ENCODE results near the gene KCNC3. TPM values are rescaled to one million over a fixed set of nuclear protein-coding genes. Genes with fewer than 3 reads are reported as not detected.

KCNC3 gene
- total and polyA plus RNA-seq, 9 donors: 0.13 to 1.9 (median 0.96) TPM

DNA sequence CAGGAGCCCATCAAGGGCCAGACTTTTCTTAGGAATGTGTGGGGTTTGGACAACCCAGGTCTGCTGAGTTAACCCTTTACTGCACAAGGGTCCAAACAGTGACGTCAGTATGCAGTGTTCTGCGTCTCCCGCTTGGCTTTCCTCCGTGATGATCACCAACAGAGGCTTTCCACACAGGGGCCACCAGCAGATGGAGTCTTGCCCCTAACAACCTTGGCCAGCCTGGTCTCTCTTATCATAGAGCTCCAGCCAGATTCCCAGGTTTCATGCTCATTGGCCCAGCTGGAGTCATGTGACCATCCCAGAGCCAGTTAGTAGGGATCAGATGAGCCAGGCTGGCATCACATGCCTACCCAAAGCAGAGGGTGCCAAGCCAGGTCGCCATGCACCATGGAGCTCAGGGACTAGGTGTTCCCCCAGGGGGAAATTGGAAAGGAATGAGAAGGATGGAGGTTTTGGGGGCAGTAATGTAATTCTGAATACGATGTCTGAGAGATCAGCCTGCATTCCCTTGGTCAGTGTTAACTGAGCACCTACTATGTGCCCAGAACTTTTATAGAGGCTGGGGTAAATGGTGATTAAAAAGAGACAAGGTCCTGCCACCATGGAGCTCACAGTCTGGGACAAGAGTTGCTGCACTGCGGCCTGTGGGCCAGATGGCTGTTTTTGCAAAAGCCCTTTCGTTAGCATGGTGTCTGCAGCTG is 64.5 kb downstream of the KCNC3 start:
- no peaks in the 10 kb centered on the region for H3K9me3 ChIP-seq (replicated peaks; ENCODE audit: control insufficient read depth, low read depth, low read length)
- DNase-seq: no peak
- 70% methylated on average over 8 of the region's 8 CpGs for WGBS (ENCODE audit: insufficient coverage)
- H3K27ac ChIP-seq (ENCODE audit: low read length): no peak overlapping the region
- H3K4me3 ChIP-seq (ENCODE audit: low read length): no peak overlapping the region
- H3K27me3 ChIP-seq (ENCODE audit: control insufficient read depth, insufficient read depth, low read length): no peaks in the 10 kb centered on the region
- H3K4me1 ChIP-seq (ENCODE audit: control insufficient read depth, insufficient read depth, low read length): no peaks in the 10 kb centered on the region
- H3K36me3 ChIP-seq (ENCODE audit: control insufficient read depth, insufficient read depth, low read length): peaks cover 17% of the 10 kb centered on the region

DNA sequence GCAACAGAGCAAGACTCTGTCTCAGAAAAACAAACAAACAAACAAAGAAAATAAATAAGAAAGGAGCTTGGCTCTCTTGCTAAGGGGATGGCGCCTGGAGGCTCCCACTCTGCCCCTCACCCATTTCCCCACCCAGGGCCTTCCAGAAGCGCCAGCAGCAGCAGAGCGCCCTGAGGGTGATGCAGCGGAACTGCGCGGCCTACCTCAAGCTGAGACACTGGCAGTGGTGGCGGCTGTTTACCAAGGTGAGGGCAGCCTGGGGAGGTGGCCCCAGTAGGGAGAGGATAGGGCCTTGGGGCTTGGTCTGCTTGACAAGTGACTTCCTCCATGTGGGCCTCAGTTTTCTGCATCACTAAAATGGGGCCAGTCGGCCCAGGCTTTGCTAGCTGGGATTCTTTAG is 66.0 kb downstream of the KCNC3 start:
- Histone ChIP-seq H3K27me3 (ENCODE audit: control insufficient read depth, insufficient read depth, low read length) (no peaks in the 10 kb centered on the region), H3K4me3 (ENCODE audit: low read length) (no peak overlapping the region), H3K4me1 (ENCODE audit: control insufficient read depth, insufficient read depth, low read length) (no peaks in the 10 kb centered on the region), H3K27ac (ENCODE audit: low read length) (no peak overlapping the region), H3K9me3 (replicated peaks; ENCODE audit: control insufficient read depth, low read depth, low read length) (no peaks in the 10 kb centered on the region), H3K36me3 (ENCODE audit: control insufficient read depth, insufficient read depth, low read length) (peaks cover 14% of the 10 kb centered on the region)
- no peak for DNase-seq
- 90% methylated on average over 7 of the region's 8 CpGs for WGBS (ENCODE audit: insufficient coverage)

Other genes starting within 250 kb of the KCNC3 start
- not detected for gene IZUMO2, start 166.1 kb downstream of the KCNC3 start, total RNA-seq
- under 1 TPM in 2 of 8 donors, not detected in 6; 0.16 to 0.34 TPM for gene IZUMO2, start 166.1 kb downstream of the KCNC3 start, polyA plus RNA-seq (ENCODE audit: insufficient read depth in 1 of 8, insufficient read length in 8 of 8, low replicate concordance in 1 of 8)
- gene MYH14, start 125.8 kb downstream of the KCNC3 start, total RNA-seq: 11.3 TPM
- 10 to 100 TPM; 17.8 to 49.7 (median 36.6) TPM for gene MYH14, start 125.8 kb downstream of the KCNC3 start, polyA plus RNA-seq (ENCODE audit: insufficient read depth in 1 of 8, insufficient read length in 8 of 8, low replicate concordance in 1 of 8)
- gene NAPSA, start 36.3 kb upstream of the KCNC3 start, total RNA-seq: 0.40 TPM
- gene NAPSA, start 36.3 kb upstream of the KCNC3 start, polyA plus RNA-seq (ENCODE audit: insufficient read depth in 1 of 8, insufficient read length in 8 of 8, low replicate concordance in 1 of 8): 1 to 10 TPM in 2 of 8 donors, under 1 TPM in 6; 0.29 to 1.7 (median 0.60) TPM
- 22.4 TPM for gene NR1H2, start 47.1 kb upstream of the KCNC3 start, total RNA-seq
- gene NR1H2, start 47.1 kb upstream of the KCNC3 start, polyA plus RNA-seq (ENCODE audit: insufficient read depth in 1 of 8, insufficient read length in 8 of 8, low replicate concordance in 1 of 8): 10 to 100 TPM; 19.2 to 24.8 (median 21.8) TPM
- gene POLD1, start 55.0 kb upstream of the KCNC3 start, total RNA-seq: 21.7 TPM
- 10 to 100 TPM; 17.6 to 26.9 (median 20.0) TPM for gene POLD1, start 55.0 kb upstream of the KCNC3 start, polyA plus RNA-seq (ENCODE audit: insufficient read depth in 1 of 8, insufficient read length in 8 of 8, low replicate concordance in 1 of 8)
- gene SPIB, start 89.6 kb upstream of the KCNC3 start, total RNA-seq: 0.04 TPM
- under 1 TPM; 0.11 to 0.96 (median 0.61) TPM for gene SPIB, start 89.6 kb upstream of the KCNC3 start, polyA plus RNA-seq (ENCODE audit: insufficient read depth in 1 of 8, insufficient read length in 8 of 8, low replicate concordance in 1 of 8)
- 49.8 TPM for gene MYBPC2, start 103.5 kb upstream of the KCNC3 start, total RNA-seq
- gene MYBPC2, start 103.5 kb upstream of the KCNC3 start, polyA plus RNA-seq (ENCODE audit: insufficient read depth in 1 of 8, insufficient read length in 8 of 8, low replicate concordance in 1 of 8): 10 to 100 TPM; 15.6 to 93.4 (median 65.5) TPM
- gene EMC10, start 147.1 kb upstream of the KCNC3 start, total RNA-seq: 84.2 TPM
- 100 to 1,000 TPM in 3 of 8 donors, 10 to 100 TPM in 5; 85.2 to 122 (median 93.8) TPM for gene EMC10, start 147.1 kb upstream of the KCNC3 start, polyA plus RNA-seq (ENCODE audit: insufficient read depth in 1 of 8, insufficient read length in 8 of 8, low replicate concordance in 1 of 8)
- 3.5 TPM for gene GARIN5A, start 147.5 kb upstream of the KCNC3 start, total RNA-seq
- gene GARIN5A, start 147.5 kb upstream of the KCNC3 start, polyA plus RNA-seq (ENCODE audit: insufficient read depth in 1 of 8, insufficient read length in 8 of 8, low replicate concordance in 1 of 8): 1 to 10 TPM; 3.3 to 6.2 (median 4.5) TPM
- 16.2 TPM for gene JOSD2, start 181.8 kb upstream of the KCNC3 start, total RNA-seq
- 10 to 100 TPM; 21.6 to 31.6 (median 26.5) TPM for gene JOSD2, start 181.8 kb upstream of the KCNC3 start, polyA plus RNA-seq (ENCODE audit: insufficient read depth in 1 of 8, insufficient read length in 8 of 8, low replicate concordance in 1 of 8)
- gene ASPDH, start 184.5 kb upstream of the KCNC3 start, total RNA-seq: not detected
- gene ASPDH, start 184.5 kb upstream of the KCNC3 start, polyA plus RNA-seq (ENCODE audit: insufficient read depth in 1 of 8, insufficient read length in 8 of 8, low replicate concordance in 1 of 8): 1 to 10 TPM in 1 of 8 donors, under 1 TPM in 7; 0.27 to 1.2 (median 0.64) TPM
- gene LRRC4B, start 239.1 kb upstream of the KCNC3 start, total RNA-seq: 5.7 TPM
- 10 to 100 TPM in 6 of 8 donors, 1 to 10 TPM in 2; 7.3 to 16.1 (median 12.8) TPM for gene LRRC4B, start 239.1 kb upstream of the KCNC3 start, polyA plus RNA-seq (ENCODE audit: insufficient read depth in 1 of 8, insufficient read length in 8 of 8, low replicate concordance in 1 of 8)

Data from muscle of leg (tissue), 11 donors.